HG02610 (cell line): ENCODE data around the gene HSD11B1L.
"Not testable (repeated sequence)": the region's sequence is repeated elsewhere in the genome, so short reads cannot be mapped to it uniquely, and the experiment has no call there.

ENCODE experiments used
- ATAC-seq: cut with Tn5 transposase; IDR thresholded peaks from one replicate; pipeline ENCODE4 v1.9.1; 2021; ENCODE audit warnings: mild to moderate bottlenecking, moderate library complexity; ENCODE audit not compliant: unreplicated experiment

HSD11B1L gene

DNA sequence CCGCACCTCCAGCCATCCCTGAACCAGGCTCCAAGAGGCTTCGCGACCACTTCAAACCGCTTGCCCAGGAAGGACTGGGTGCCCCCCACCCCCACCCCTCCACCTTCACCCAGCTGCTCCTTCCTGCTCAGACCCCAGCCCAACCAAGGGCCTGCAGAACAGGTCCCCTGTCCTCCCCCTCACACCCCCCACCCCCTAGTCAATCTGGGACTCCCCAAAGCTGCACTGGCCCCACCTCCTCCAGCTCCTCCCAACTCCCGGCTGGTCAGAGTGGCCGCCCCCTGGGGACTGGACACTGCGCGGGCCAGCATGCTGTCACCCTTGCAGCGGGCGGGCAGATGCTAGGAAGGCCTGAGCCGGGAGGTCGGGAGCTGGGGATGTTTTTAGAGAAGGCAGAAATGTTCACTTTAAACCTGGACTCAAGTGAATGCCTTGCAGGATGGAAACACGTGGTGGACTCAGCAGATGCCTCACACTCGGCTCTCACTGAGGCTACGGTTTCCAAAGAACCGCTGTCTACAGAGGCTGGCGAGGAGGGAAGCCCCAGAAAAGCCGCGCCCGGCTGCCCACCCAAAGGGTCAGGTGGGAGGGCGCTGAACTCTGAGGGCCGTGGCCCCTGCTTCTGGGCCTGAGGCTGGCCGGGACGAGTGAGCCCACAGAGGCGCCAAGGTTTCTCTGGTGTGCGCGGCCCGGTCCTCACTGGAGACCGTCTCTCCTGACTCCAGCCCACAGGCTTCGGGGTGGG lies 17.2 kb downstream of the HSD11B1L start:
- ATAC-seq: no peak

GRCh38 chr19:5698635-5699422 lies 18.0 kb downstream of the HSD11B1L start:
- ATAC-seq: no peak

DNA sequence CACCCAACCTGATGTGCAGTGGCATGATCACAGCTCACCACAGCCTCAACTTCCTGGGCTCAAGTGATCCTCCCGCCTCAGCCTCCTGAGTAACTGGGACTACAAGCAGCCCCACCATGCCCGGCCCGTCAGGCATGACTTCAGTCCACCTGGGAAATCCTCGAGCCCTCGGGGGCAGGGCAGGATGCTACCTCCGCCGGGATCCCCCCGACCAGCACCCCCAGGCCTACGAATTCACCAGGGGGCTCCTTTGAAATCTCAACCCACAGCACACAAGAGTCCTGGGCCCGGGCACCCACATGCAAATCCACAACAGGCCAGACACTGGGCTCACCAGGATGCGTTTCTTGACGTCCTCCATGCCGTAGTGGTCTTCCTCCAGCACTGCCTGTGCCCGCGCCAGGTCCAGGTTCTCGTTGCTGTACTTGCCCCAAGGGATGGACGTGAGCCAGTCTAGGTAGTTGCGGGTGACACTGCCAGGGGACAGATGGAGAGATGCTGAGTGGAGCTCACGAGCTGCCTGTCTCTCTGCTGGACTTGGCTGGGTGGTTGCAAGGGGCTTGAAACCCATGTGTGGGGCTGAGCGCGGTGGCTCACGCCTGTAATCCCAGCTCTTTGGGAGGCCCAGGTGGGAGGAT lies 19.7 kb downstream of the HSD11B1L start:
- ATAC-seq: no peak

DNA sequence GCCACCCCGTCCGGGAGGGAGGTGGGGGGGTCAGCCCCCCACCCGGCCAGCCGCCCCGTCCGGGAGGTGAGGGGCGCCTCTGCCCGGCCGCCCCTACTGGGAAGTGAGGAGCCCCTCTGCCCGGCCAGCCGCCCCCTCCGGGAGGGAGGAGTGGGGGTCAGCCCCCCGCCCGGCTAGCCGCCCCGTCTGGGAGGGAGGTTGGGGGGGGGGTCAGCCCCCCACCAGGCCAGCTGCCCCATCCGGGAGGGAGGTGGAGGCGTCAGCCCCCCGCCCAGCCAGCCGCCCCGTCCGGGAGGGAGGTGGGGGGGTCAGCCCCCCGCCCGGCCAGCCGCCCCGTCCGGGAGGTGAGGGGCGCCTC lies 21.2 kb downstream of the HSD11B1L start:
- not testable (repeated sequence) for ATAC-seq

GRCh38 chr19:5703819-5704818 lies 23.3 kb downstream of the HSD11B1L start:
- no peak for ATAC-seq

DNA sequence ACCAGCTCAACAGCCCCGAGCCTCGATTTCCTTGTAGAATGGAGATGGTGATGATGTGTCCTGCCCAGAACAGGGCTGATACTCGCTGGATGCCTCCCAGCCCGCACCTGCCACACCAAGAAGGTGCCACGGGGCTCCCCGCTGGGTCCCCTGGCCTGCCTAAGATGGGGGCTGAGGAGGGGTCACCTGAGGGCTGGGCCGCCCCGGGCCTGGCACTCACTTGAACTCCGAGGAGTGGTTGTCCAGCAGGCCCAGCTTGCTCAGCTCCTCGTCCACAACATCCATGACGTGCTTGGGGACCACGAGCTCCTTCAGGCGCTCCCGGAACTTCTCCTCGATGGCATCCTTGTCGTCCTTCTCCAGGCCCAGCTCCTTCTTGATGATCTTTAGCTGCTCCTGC lies 24.7 kb downstream of the HSD11B1L start:
- no peak for ATAC-seq

- no peak for ATAC-seq
Measured at GRCh38 chr19:5706876-5707573, 26.2 kb downstream of the HSD11B1L start.

DNA sequence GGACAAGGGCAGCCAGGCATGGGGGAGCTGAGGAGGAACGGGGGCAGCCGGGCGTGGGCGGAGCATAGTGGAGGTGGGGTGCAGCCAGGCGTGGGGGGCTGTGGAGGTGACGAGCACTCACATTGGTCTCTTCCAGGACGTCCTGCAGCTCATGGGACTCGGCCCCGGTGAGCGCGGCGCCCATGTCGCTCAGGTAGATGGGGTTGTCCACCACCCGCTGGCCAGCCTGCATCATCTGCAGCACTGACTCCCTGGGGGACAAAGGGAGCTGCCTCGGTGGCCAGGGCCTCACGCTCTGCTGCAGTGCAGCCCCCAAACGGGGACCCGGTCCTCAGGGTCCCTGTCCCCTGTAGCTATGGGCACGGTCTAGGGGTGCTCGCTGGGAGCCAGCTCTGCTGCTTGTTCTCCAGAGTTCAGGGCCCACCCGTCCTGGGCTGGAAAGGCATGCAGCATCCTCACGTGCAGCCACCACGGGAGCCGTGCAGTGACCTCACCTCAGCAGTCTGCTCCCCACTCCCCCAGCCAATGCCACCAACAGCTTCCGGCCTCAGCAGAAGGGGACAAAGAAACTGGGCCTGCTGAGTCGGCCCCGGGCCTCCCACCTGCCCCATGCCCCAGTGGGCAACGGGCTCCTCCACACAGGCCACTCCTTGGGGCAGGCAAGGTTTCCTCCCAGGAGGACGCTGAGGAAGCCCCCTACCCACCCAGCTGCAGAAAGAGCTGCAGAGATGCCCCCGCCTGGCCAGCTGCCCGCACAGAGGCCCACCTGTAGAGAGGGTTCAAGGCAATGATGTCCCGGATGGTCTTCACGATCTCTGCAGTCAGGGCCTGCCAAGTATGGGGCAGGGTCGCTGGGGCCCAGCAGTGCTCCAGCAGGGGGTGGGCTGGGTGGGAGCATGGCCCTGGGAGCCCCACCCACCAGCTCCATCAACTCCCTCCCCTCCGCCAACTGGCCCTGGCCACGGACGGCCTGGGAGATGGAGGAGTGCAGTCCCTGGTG lies 27.0 kb downstream of the HSD11B1L start:
- ATAC-seq: no peak

GRCh38 chr19:5711025-5711424 lies 30.2 kb downstream of the HSD11B1L start:
- no peak for ATAC-seq

DNA sequence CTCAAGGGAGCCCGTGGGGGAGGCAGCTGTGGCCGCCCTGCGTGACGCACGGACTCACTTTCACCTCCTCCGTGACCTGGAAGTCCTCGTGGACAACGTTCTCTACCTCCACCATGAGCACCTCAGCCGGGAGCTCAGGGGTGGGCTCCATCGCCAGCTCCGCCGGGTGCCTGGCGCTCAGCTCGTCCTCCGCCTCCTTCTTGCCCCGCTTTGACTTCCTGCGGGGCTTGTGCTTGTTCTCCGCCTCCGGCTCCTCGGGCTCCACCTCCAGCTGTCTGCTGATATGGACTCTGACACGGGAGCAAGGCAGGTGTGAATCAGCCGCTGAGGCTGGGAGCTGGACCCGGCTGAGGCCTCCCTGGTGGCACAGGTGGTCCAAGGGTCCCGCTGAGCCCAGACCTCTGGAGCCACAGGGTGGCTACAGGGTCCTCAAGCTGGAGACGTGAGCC lies 30.9 kb downstream of the HSD11B1L start:
- ATAC-seq: no peak

- no peak for ATAC-seq
Measured at GRCh38 chr19:5713228-5713627, 32.4 kb downstream of the HSD11B1L start.

GRCh38 chr19:5714816-5715215 lies 34.0 kb downstream of the HSD11B1L start:
- no peak for ATAC-seq

- ATAC-seq: no peak
Measured at GRCh38 chr19:5717215-5717935, 36.5 kb downstream of the HSD11B1L start.

DNA sequence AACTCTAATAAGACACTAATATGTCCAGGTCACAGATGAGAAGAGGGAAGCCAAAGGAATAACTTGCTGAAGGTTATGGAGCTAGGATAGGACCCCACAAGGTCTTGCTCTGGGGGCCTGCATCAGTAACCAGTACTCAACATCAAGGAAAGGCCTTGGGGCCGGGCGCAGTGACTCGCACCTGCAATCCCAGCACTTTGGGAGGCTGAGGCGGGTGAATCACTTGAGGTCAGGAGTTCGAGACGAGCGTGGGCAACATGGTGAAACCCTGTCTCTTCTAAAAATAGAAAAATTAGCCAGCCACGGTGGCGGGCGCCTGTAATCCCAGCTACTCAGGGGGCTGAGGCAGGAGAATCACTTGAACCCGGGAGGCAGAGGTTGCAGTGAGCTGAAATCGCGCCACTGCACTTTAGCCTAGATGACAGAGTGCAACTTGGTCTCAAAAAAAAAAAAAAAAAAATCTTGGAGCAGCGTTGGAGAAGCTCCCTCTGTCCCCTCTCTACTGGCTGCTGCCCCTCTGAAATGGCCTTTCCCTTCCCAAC lies 37.3 kb downstream of the HSD11B1L start:
- ATAC-seq: no peak

DNA sequence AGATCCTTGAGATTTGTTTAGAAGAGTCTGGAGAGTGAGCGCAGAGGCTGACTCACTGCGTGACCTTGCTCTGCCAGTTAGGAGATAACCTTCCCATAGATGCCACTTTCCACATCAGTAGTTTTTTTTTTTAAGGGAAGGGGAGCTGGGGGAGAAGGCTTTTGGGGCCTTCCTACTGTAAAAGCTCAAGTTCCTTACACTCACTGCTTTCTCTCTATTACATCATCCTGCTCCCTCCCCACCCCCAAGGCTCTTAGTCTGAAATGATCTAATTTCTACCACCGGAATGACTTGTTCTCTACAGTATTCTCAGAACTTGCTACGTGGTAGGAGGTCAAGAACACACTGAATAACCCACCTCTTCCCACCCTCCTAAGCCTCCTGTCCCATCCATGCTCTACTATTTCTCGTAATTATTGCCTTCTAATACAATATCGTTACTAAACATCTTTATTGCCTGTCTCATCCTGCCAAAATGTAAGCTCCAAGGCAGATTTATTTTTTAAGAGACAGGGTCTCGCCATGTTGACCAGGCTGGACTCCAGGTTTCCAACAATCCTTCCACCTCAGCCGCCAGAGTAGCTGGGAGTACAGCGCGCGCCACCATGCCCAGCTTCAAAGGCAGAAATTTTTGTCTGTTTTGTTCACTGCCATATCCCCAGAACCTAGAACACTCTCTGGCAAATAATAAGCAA lies 37.9 kb downstream of the HSD11B1L start:
- no peak for ATAC-seq

DNA sequence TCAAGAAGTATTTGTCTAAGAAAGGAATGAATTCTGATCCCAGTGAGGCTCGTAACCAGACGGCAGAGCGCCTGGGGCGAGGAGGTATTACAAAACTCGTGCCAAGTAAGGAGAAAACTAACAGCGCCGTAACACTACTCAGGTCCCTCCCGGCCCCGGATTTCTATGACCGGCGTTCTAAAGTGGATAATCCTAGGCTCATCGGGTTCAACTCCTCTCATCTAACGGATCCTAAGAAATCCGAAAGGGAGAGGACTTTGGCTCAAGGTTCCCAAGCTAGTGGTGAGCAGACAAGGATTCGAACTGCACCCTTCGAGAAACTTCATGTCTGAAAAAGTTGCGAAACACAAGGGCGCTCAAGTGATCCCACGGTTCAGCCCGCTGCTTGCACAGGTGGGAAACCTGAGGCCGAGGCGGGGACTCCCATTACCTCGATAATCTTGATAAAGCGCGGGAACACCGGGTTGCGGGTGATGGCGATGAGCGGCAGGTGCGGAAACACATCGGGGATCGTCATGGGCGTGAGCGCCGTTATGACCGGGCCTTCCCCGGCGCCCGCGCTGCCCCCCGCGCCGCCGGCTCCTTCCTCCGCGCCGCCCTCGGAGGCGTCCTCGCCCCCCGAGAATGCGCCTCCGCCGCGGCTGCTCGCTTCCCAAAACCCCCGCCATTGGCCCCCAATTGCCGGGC lies 38.6 kb downstream of the HSD11B1L start:
- peak; percentile 3 for ATAC-seq
